NCI-H446 (cell line): Measurements from ENCODE around the gene TTC13.

Source experiments
- DNase-seq, 2 experiments: peaks; one replicate each; lab custom pipeline; 2025; lab: John Stamatoyannopoulos, UW

TTC13 gene

DNA sequence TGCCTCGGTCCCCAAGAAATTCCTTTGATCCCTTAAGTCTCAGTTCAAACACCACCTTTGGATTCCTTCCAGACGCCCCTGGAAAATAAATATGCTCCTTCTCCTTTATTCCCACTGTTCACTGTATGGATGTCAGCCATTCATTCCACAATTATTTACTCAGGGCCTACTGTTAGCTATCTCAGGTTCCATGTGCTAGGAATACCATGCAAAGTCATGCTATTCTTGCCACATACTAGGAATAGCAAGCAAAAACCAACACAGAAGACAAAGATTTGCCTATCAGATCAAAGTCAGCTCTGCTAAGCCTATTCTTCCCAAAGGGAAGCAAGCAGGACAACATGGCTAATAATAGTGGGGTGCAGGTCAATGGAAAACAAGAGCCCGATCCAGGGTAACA, 29.8 kb downstream of the TTC13 start:
- no peak for DNase-seq

DNA sequence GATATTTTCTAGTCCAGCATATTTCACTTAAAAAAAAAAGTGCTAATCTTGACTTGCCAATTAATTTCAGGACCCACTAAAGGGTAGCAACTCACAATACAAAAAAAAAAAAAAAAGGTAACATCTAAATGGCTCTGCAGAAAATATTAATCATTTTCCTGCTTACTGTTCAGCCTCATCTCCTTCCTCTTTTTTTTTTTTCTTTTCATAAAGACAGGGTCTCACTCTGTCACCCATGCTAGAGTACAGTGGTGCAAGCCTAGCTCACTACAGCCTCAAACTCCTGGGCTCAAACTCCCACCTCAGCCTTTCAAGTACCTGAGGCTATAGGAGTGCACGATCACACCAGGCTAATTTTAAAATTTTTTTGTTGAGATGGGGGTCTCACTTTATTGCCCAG, 30.4 kb downstream of the TTC13 start:
- no peak for DNase-seq

DNA sequence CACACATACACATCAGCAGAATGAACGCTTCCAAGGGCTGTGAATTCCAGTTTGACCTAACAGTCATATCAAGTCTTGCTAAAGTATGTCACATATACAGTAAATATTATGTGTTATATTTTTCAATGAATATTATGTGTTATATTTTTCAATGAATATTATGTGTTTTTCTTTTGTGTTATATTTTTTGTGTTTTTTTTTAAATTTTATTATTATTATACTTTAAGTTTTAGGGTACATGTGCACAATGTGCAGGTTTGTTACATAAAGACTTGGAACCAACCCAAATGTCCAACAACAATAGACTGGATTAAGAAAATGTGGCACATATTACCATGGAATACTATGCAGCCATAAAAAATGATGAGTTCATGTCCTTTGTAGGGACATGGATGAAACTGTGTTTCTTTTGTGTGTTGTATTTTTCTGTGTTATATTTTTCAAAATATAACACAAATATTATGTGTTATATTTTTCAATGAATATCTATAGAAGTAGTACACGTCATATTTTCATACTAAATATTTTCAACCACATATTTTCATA, 35.5 kb downstream of the TTC13 start:
- DNase-seq = no peak

DNA sequence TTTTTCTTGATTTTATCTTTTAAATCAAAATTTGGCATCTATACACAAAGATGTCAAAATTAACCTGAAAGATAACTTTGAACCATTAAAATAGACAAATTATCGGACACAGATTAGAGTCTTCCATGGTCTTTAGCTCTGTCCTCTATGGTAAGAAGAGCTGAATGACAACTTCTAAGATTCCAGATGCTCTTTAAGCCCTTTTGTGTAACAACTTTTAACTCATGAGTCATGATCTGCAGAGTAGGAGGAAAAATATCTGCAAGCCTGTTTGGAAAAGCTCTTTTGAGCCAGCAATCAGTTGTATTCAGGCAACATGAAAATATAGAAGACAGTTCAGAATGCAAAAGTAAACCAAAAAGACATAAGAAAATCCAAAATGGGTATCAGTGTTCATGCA, 37.8 kb downstream of the TTC13 start:
- no peak for DNase-seq

DNA sequence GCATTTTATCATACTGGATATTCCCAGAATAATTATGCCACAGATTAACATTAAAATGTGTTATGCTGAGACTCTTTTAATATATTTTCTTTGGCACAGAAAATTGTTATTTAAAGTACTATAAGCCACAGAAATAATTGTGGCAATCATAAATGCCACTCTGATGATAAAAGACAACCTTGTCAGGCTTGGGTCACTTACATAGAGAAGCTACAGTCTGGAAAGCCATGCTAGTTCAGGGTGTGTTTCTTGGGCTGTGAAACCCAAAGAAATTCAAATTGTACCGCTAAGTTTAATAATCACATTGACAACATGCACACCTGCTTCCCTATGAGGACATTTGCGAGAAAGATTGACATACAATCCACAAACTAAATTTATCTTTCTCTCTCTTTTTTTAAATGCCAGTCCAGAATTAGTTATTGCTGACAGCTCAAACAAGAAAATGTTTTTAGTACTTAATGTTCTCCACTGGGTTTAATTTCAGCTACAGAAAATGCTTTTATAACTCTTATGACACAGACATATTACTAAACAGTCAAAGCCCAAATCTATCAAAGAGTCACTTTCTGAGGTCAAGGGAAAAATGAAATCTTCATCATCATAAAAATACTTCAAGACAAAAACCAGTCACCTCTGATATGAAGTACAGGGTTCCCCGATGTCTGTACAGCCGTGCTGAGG, 38.7 kb downstream of the TTC13 start:
- no peak for DNase-seq

DNA sequence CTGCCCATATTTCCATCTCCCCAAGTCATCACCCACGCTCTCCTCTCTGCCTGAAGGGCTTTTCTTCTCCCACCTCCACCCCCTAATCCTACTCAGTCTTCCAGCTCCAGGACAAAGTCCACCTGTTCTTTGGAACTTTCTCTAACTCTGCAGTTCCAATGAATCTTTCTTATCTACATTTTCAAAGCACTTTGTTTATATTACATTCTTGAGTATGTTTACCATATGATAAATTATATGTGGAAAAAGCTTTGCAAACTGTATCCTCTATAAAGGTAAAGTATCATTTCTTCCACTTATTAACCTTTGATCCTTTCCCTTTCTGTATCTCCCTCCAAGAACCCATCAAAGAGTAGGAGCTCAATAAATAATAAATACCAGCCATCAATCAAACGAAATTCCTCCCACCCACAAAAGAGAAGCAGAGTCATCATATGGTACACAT, 39.7 kb downstream of the TTC13 start:
- DNase-seq = no peak

DNA sequence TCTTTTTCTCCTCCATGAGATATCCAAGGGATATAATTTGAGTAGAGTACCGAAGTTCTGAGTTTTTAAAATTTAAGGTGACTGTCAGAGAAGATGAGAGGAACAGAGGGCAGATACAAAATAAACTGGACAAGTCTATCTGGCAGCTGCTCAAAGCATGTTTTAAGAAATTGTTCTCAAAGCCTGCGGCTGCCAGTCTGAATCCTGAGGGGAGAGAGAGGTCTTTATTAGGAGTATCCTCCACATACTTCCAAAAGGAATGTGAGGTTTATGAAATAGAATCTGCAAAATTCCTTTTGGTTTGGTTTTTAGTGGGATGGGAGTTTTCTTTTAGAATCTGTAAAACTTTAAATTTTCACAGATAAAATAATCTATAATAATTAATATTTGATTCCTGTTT, 41.3 kb downstream of the TTC13 start:
- no peak for DNase-seq

DNA sequence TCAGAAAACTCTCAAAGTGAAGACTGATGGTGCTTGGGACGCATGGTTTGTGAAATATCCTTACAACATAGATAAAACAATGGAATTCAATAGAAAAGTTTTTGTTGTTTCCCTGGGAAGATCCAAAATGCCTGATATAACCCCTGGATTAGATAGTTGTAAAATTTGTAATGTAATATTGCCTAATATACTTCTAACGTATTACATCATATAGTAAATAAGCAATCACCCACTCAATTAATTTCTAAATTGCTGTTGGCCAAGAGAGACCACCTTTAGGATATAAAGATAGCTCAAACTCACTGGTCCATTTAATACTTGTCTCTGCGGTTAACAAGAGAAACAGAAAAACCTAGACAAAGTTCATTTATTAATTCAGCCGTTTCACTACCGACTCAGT, 42.2 kb downstream of the TTC13 start:
- no peak for DNase-seq

DNA sequence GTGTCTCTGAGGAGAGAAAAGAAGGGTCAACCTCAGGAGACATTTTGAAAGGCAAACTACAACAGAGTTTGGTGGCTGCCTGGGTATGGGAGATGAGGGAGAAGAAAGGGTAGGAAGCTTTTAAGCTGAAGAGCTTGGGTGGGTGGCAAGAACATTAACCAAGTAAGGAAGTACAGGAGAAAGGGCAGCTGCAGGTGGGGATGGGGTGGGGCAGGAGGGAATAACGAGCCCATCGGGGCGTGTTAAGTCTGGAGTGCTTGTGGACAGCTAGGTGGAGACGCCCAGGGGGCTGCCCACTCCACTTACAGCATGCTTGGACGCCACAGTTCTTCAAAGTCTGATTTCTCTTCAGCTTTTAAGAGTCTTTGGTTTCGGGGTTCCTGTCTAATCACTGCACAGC, 42.8 kb downstream of the TTC13 start:
- DNase-seq = no peak

DNA sequence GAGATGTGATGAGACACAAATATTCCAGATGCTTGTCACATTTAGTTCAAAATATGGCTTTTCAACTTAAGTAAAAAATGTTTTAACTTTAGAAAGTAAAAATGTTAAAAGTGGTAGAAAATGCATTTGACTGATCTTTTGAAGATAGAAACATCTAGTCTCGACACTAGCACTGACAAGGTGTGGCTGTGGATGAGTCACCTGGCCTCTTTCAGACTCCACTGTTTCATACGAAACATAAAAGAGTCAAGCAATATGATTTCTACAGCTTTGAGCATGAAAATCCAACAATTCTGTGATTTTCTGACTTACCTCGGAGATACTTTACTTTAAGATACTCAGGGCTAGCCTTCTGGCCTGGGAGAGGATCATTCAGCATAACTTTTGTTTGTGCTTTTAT, 47.7 kb downstream of the TTC13 start:
- DNase-seq = no peak

DNA sequence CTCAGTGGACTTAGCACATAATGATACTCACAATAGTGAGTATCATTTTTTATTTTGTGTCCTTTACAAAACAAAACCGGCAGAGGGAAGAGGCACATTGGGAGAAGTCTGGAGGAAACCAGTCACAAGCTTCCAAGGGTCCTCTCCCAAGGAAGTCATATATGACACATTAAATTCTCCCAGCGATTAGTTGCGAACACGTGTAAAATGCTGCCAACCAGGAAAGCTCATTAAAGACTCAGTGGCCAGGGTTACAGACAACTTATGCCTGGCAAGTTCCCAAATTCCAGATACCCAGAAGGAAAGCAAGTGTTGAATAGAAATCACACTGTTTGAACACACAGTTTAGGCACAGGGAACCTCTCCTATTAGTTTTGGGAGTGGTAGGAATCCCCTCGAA, 52.5 kb downstream of the TTC13 start:
- no peak for DNase-seq

DNA sequence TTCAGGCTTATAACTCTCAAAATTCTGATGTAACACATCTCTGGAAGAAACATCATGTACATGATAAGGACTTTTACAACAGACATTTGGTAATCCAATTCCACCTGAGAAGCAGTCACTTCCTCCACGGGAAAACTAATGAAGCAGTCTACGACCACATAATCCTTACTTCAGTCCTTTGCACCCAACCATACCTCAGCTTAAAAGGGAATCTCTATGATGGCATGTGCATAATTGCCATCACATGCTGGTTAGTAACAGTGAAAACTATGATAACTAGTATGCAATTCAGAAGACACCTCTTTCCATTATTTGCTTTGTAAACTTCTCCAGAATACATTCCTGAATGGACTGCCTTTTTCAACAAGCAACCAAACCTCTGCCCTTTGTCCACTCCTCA, 53.1 kb downstream of the TTC13 start:
- DNase-seq = no peak

DNA sequence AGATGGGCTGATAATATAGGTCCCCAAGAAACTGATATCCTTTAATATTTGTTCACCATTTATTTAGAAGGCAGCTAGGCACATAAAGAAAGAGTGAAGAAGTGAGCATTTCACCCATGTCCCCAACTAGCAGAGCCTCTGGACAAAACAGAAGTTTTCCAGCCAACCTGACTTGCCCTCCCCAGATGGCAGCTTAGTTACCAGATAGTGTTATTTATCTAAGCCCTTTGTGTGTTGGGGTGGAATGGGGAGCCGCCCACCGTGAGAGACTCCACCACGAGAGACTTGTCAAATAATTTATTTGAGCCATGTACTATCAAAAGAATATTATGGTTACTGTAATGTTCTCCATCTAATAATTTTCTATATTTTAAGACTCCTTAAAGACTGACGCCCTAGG, 55.5 kb downstream of the TTC13 start:
- DNase-seq = no peak

DNA sequence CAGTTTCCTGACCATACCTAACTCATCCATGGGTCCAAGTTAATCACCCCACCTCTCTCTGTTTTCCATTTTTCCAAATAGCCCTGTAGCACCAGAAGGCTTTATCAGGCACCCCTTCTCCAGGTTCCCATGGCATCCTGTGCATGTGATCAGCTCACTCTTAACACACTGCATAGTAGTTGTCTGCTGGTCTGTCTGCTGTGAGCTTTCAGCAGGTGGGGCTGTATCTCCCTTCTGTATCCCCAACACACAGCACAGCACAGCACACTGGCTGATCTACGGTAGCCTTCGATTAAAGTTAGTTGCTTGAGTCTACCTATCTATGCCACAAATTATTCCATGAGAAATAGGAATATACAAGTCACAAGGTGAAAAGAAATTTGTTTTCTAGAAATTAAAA, 56.0 kb downstream of the TTC13 start:
- DNase-seq = no peak

DNA sequence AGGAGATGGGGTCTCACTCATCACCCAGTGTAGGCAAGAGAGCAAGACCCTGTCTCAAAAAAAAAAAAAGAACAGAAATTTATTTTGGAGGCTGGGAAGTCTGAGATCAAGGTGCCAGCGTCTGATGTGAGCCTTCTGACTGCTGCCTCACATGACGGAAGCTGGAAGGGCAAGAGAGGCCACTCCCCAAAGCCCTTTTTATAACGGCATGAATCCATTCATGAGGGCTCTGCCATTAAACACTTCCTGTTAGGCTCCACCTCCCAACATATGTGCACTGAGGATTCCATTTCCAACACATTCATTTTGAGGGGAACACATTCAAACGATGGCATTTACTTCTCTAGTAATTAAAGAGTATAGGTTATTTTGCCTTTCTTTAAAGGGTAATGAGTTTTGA, 59.5 kb downstream of the TTC13 start:
- DNase-seq = no peak

DNA sequence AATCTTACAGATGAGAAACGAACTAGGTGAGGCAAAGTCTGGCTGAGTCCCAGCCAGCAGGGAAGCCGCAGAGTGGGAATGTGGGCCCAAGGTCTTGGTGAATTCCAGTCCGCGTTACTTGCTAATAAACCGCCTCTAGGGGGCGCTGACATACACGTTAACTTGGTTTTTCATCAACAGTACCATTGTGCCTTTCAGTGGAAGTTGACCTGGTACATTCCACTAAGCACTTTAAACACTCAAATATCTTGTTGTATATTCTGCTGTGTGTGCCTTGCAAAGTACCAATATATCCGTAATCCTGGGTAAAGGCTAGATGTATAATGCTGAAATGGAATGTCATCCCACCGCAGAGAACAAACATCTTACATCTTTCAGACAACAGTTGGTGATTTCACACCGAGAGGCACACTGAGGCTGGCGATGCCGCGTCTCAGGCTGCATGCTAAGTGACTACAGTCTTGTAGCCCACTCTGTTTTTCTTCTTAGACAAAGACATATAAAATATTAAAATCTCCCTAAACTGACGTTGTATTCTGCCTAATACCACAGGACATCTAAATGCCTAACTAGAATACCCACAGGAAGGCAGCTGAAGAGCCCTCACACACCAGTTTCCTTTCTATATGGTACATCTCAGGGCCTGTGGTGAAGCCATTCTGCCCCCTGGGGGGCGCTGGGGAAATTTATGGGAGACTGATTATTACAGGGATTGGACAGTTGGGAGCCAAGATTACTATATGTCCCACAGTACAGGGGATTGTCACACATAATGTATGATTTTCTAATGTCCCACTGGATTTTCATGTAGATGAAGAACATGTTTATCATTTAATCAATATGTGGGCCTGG, 61.2 kb downstream of the TTC13 start:
- peak; percentile 51 to 76 for DNase-seq

DNA sequence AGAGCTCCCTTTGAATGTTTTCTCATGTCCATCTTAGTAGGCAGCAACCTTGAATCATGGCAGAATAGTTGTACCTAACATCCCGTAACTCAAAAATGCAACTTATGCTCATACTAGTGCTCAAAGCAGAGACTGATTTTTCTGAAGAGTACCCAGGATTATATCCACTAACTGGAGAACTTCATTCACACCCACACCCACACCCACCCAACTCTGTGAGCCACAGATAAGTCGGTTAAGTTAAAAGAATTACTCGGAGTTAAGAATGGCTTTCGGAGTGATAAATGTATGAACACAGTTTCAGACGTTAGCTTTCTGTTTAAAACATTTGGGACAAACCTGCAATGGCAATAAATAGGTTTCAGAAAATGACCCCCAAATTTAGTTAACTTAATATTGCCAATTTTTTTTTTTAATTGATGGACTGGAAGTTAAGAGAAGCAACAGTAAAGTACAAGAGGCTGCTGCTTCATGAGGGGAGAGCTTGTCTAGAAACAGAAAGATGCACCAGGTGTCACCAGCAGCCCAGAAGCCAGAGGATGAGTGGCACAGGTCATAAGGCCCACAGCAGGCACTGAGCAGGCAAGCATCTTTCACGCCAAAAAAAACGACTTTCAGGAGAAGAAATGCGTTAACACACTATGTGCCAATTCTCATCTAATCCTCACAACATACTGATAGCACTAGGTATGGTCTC, 61.9 kb downstream of the TTC13 start:
- DNase-seq = no peak

DNA sequence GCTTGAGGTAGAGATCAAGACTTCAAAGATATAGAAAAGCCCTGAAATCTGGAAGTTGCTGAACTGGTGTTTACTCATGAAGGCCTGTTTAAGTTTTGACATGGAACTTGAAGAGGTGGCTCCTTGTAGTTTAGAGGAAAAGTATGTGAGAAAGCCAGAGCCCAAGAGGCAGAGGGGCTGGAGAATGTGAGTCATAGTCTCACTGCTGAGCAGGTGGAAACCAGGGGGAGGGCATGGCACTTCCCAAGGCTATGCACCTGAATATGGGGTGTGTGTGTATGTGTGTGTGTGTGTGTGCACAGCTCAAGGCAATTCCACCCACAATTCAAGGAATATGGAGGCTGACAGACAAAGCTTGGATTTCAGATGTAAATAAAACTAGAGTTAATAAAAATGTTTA, 63.6 kb downstream of the TTC13 start:
- DNase-seq = no peak

DNA sequence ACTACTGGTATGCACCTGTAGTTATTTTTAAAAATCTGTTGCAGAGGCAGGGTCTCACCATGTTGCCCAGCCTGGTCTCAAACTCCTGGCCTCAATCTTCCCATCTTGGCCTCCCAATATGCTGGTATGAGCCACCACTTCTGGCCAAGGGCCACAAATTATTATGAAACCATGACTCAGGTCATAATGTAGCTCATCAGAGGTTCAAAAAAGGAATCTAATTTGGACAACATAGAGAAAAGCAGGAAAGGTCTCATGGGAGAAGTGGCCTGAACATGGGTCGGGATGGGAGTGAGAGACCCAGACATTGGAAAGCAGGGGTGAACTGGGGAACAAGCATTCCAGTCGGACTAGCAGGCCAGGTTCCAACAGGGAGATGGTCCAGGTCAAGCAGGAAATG, 65.2 kb downstream of the TTC13 start:
- no peak for DNase-seq

DNA sequence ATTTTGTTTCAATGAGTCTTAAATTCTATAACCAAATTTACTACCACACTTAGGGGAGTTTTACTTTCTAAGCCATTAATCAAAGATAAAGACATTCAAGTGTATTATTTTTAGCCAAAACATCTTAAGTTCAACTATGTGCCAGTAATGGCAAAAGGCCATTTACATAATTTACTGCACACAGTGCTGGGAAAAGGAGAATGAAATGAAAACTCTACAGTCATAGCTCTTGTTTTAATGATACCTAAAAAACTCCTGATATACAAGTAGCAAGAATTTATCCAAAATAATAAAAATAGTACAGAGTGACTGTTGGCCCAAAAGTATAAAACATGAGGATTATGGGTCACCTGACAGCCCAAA, 67.9 kb downstream of the TTC13 start:
- DNase-seq = no peak

DNA sequence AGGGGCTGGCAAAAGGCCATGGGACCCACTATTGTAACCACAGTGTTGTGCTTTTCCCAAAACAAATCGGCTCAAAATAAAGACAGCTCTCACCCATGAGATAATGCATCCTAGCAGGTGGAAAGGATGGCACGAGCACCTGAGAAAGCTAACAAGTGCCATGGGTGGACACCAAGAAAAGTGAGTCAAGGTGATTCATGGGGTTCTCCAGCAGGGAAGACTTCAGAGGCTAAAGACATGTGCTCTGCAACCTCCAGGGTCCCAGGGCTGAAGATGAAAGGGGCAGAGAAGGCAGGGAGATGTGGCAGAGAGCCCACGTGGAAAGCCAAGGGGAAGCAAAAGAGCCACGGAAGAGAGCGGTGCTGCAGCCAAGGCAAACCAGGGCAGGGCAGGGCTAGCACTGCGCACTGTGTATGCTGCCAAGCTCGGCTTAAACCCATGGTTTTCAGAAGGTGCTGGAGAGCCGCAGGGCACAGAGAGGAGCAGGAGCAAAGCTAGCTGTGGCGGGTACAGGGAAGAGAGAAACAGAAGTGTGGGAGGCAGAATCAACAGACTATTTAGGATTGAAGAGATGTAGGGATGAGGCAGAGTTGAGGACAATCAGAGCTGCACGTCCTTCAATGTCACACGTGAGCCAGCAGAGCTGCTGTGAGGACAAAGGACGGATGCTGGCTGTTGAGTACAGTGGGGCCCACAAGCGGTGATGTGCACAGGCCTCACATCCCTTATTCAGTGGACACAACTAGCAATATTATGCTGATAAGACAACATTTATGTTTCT, 68.5 kb downstream of the TTC13 start:
- DNase-seq = peak; percentile 5 to 56
